Left cardiac atrium (tissue), 4 donors: ENCODE results near the gene HOXB9. TPM values are rescaled to one million over a fixed set of nuclear protein-coding genes. Genes with fewer than 3 reads are reported as not detected.

ENCODE experiments used
- ATAC-seq, 2 donors: fragments of 200-7000 bp; cut with Tn5 transposase; one replicate each; pipeline ENCODE4 v1.9.1; 2020; ENCODE audit warnings: mild to moderate bottlenecking in 2 of 2, moderate library complexity in 2 of 2
- DNase-seq: peaks from one replicate; pipeline ENCODE4 v3.0.0-alpha.2; 2020
- intact Hi-C, 2 donors: fragments of 100-400 bp; cut with DNase I; formaldehyde crosslinking; loops; one replicate each; pipeline versions ENCODE4 v1.14.1 to v1.15.1; 2022 to 2023
- total RNA-seq, 2 donors: library from RNA; stranded (reverse); fragmentation: NEBNext Ultra II Directional; extraction: Animal tissue kit (Norgen Biotek cat#: 25700); gene quantifications; one replicate each; pipeline ENCODE4 v1.2.1, GENCODE V29; 2021
- donor health status: DM: no; HTN: yes; CAD: no.
- donor health status: DM: no; HTN: yes; CAD: no; lungs with severe emphysema.
- donor health status: DM: yes; HTN: yes; CAD: no.
- donor health status: Dilated cardiomyopathy.

The HOXB9 gene
- total RNA-seq, 2 donors from 2014 or later: not detected

GRCh38 chr17:48640858-48641180 lies 14.7 kb upstream of the HOXB9 start:
- DNase-seq (no peak), ATAC-seq (no peak)
- intact Hi-C loops: no loop called here

DNA sequence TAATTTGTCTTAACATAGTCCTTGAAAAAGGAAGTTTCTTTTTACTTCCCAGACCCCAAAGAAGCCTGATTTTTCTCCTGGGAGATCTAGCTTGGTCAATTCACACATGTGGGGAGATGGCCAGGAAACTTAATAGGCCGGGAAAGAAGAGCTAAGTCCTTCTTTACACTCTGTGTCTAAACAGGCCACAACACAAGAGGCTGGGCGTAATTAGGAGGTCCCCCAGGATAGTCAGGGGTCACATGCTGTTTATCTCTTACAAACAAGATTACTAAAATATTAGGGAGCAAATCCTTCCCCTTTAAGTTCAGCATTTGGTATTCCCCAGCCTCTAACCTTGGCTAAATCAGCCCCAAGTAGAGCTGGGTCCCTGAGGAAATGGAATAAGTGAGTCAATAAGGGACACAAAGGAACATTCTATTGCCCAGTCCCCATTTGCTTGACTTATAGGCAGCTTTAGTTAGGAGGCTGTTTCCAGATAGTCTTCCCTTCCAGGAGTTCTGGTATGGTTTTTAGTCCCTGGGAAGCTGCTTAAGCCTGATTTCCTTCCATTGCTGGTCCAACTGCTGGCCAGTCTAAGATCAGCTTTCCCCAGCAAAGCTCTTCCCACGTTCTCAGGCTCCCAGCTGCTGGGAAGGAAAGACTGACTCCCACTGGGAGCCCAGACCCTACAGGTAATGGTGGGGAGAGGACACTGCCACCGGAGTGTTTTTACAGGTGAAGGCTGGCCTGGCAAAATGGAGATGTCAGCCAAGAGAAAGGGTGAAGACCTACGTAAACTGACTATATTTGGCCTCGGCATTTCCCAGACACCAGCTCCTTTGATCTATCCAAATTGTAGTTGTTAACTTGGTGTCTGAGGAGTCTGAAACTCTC lies 14.1 kb upstream of the HOXB9 start:
- no peak for DNase-seq
- intact Hi-C loops: no loop called here
- no peak for ATAC-seq

DNA sequence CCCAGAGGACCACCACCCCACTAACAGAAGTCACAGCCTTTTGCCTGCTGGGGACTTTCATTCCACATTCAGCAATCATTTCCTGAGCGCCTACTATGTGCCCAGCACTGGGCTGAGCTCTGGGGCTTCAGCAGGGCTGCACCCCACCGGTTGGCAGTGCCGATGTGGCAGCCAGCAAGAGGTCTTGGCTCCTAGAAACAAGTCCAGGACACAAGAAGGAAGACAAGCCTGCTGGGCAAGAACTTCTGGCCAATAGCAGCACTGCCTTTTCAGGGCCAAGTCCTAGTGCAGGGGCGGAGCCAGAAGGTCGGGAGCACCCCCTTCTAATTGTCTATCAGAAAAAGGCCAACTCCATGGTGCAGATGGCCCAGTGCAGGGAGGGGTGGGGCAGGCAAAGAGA lies 13.0 kb upstream of the HOXB9 start:
- DNase-seq (no peak), ATAC-seq (no peak)
- intact Hi-C loops: no loop called here

GRCh38 chr17:48637323-48638260 lies 11.4 kb upstream of the HOXB9 start:
- intact Hi-C loops: no loop called here
- no peak for ATAC-seq

DNA sequence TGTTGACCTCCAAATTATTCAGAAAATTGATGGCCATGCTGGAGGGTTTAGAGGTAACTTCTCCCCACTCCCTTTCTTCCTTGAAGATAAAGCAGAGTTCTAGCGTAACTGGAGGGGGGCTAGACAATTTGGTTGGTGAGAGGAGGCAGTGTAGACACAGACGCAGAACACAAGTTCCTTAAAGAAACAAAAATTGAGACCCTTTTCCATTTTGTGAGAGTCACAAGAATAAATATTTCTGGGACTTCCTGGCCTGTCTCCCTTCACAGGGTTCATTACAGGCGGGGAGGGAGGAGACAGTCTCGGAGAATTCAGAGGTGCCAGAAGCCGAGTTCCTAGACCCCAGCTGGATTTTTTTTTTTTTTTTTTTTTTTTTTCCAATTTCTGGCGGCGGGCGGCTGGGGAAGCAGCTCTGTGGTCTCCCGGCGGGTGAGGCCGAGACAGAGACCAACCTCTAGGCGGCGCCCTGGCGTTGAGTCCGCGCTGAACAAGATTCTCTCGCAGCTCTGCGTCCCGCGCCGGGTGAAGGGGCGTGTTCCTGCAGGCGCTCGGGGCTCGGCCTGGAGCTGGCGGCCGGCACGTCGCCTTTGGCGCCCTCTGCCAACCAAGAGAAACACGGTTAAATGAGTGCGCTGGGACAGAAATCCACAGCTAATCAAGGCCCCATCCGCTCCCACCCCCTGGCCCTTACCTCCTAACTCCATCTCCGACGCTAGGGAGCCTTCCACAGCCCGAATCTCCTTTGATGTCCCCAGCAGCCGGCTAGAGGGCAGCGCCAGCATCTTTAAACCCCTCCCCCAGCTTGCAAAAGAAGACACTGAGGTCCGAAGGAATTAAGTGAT lies 10.2 kb upstream of the HOXB9 start:
- DNase-seq (peak; percentile 66), ATAC-seq (peak; percentile 27 to 53)
- intact Hi-C loops: no loop called here

More at GRCh38 chr17:48637323-48638260, 11.4 kb upstream of the HOXB9 start:
- no peak for DNase-seq

GRCh38 chr17:48634493-48635208 lies 8.5 kb upstream of the HOXB9 start:
- intact Hi-C loops: no loop called here
- ATAC-seq: no peak
- DNase-seq: no peak

- DNase-seq (no peak), ATAC-seq (no peak)
- intact Hi-C loops: no loop called here
These were observed 7.1 kb upstream of the HOXB9 start for GRCh38 chr17:48633266-48633677.

GRCh38 chr17:48632579-48633265 lies 6.6 kb upstream of the HOXB9 start:
- no peak for DNase-seq
- ATAC-seq: no peak
- intact Hi-C loops: no loop called here

DNA sequence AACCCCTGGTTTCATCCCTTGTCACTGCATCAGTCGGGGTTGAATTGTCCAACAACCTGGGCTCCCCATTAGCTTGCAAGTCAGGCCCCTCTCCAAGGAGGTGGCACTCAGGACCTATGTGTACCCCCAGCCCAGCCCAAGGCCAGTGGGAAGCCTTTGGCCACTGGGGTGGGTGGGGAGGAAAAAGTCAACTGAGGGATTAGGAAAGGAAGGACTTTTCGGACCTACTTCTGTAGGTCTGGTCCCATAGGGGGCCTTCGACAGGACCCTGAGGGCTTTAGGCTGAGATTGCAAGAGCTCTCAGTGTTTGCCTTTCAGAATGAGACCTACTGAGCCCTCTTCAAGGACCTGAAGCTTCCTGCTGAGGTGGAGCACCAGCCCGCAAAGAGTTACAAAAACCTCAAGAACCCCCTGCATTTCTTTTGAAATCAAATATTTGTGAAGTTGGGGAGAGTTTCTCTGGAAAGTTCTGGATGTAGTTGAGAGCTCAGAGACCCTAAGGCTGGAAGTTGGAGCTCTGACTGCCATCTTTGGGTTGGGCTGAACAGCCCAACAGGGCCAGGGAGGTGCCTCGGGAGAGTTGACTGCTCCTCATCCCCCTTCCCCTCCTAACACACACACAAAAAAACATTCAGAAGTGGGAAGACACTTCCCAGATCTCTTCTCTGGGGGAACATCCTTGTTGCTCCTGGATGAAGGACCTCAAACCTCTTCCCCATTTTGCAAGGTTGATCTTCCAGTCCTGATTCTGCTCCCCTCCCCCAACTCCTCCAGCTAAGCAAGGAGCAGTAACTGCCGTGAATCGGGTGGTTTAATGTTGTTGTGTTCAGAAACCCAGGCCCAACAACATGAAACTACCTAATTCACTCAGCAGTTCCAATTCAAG lies 5.8 kb upstream of the HOXB9 start:
- ATAC-seq: no peak
- intact Hi-C loops: no loop called here

DNA sequence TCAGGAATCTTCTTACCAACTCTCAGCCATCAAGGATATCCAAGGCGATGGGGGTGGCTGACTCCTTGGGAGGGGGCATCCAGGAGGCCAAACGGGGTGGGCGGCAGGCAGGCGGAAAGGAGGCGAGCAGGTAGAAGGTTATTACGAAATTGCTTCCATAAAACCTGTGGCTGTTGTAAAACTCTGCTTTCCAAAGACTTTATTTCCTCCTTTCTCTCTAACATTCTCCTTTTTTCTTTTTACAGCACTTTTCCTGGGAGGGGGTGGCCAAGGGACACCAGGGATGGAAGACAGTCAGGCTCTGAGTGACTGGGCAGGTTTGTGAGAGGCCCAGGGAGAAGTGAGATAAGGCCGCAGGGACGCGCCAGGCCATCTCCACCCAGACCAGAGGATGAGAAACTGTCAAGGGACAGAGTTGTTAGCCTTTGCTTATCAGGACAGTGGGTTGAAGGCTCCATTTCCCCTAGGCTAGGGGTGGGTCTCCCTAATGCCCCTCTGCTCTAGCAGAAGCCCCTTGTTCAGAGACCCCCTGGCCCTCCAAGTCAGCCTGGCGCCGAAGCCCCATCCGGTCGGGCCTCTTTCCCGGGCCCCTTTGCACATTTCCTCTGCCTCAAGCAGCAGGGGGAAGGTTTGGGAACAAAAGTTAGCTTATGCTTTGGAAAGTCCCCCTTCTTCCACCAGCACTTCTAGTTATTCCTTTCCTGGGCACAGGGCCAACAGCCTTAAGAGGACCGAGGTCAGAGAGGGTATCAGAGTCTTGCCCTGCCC lies 5.0 kb upstream of the HOXB9 start:
- intact Hi-C loops: no loop called here
- DNase-seq (no peak), ATAC-seq (no peak)

More for the DNA sequence above, 5.8 kb upstream of the HOXB9 start:
- no peak for DNase-seq

GRCh38 chr17:48630009-48630924 lies 4.1 kb upstream of the HOXB9 start:
- ATAC-seq (no peak), DNase-seq (no peak)

GRCh38 chr17:48629411-48629759 lies 3.2 kb upstream of the HOXB9 start:
- DNase-seq (no peak), ATAC-seq (no peak)
- intact Hi-C loops: no loop called here

More at GRCh38 chr17:48630009-48630924, 4.1 kb upstream of the HOXB9 start:
- intact Hi-C loops: no loop called here

GRCh38 chr17:48628649-48629410 lies 2.7 kb upstream of the HOXB9 start:
- DNase-seq (no peak), ATAC-seq (no peak)
- intact Hi-C loops: no loop called here

DNA sequence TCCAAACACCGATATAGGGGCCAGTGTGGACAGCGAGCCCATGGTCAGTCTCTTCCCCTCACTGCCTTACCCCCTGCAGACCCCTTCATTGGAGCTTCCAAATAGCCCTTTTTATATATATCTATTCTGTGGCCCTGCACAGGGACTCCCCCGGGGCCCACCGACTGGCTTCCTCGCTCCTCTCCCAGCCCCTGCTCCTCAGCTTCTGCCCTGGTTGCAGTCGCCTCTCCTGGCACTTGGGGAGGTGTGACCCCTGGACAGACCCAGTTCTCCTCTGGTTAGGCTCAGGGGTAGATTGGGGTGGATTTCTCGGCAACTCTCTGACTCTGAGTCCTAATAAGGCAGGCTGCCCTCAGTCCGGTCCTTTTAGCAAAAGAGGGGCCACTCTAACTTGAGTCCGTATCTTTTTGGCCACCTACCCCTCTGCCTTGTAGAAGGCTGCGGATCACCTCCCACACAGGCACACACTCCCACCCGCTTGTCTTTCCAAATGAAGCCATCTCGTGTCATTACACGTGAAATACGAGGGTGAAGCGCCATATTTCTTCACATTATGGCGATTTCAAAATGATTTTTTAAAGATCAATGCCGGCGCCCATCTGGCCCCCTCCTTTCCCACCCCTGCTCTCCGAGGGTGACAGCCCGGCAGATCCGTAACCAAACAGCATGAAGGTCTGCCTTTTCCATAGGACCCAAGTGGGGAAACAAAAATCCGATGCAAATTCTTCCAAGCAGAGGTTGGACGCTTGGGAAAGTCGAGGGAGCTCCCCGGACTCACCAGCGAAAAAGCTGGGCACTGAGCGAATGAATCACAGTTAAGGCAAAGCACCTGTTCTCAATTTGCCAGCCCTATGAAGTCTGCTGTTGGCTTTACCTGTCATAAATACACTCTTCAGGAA lies 1.7 kb upstream of the HOXB9 start:
- intact Hi-C loops: no loop called here
- ATAC-seq: no peak
- DNase-seq: no peak
